KMS-11 (cell line): ENCODE data around the gene NAV2.

ENCODE experiments used
- H2AFZ ChIP-seq: fragments of 200-600 bp; sonication (generic); 2 replicates; pipeline ENCODE4 v1.6.1; 2016; ENCODE audit warnings: antibody characterized with exemption, mixed run types, low read depth
- H3K27ac ChIP-seq: fragments of 200-600 bp; sonication (generic); 2 replicates; pipeline ENCODE4 v1.6.1; 2016; ENCODE audit warnings: mild to moderate bottlenecking, mixed run types
- H3K27me3 ChIP-seq: fragments of 200-600 bp; sonication (generic); 2 replicates; pipeline ENCODE4 v1.6.1; 2017; ENCODE audit warnings: mild to moderate bottlenecking, low read depth, mixed run types, moderate library complexity; ENCODE audit not compliant: insufficient read depth
- H3K36me3 ChIP-seq: fragments of 200-600 bp; sonication (generic); 2 replicates; pipeline ENCODE4 v1.6.1; 2017; ENCODE audit warnings: mild to moderate bottlenecking, mixed run types; ENCODE audit not compliant: insufficient read depth
- H3K4me1 ChIP-seq: fragments of 200-600 bp; sonication (generic); 2 replicates; pipeline ENCODE4 v1.6.1; 2016; ENCODE audit warnings: mild to moderate bottlenecking, low read depth, mixed run types; ENCODE audit not compliant: poor library complexity, severe bottlenecking
- H3K4me2 ChIP-seq: fragments of 200-600 bp; sonication (generic); 2 replicates; pipeline ENCODE4 v1.7.0; 2016; ENCODE audit warnings: mild to moderate bottlenecking, mixed run types
- H3K4me3 ChIP-seq: fragments of 200-600 bp; sonication (generic); IDR thresholded peaks from 2 replicates; pipeline ENCODE4 v1.6.1; 2017; ENCODE audit warnings: low read depth, low read length, mixed read lengths; ENCODE audit not compliant: insufficient read depth
- H3K79me2 ChIP-seq: fragments of 200-600 bp; sonication (generic); 2 replicates; pipeline ENCODE4 v1.6.1; 2016; ENCODE audit warnings: low read depth, mixed run types; ENCODE audit not compliant: insufficient read depth
- H3K9ac ChIP-seq: fragments of 200-600 bp; sonication (generic); 2 replicates; pipeline ENCODE4 v1.6.1; 2016; ENCODE audit warnings: mild to moderate bottlenecking, mixed run types
- H4K20me1 ChIP-seq: fragments of 200-600 bp; sonication (generic); 2 replicates; pipeline ENCODE4 v1.6.1; 2016; ENCODE audit warnings: mild to moderate bottlenecking, mixed run types; ENCODE audit not compliant: insufficient read depth
- CTCF ChIP-seq: fragments of 200-600 bp; sonication (generic); conservative IDR thresholded peaks from 2 replicates; pipeline ENCODE4 v1.6.1; 2017; ENCODE audit warnings: low read depth, mild to moderate bottlenecking, antibody characterized with exemption, low read length, moderate library complexity, mixed read lengths

The NAV2 gene

GRCh38 chr11:19871531-19871930, 158.9 kb downstream of the NAV2 start:
- Histone ChIP-seq H2AFZ (no peak overlapping the region), H3K27me3 (no peaks in the 10 kb centered on the region), H3K4me3 (no peak overlapping the region), H3K4me2 (no peak overlapping the region), H3K79me2 (no peaks in the 10 kb centered on the region), H3K4me1 (no peaks in the 10 kb centered on the region), H3K27ac (no peak overlapping the region), H4K20me1 (no peaks in the 10 kb centered on the region), H3K9ac (no peak overlapping the region), H3K36me3 (no peaks in the 10 kb centered on the region)
- TF ChIP-seq CTCF, result no peak

- no peak overlapping the region for H3K4me2 ChIP-seq
- no peak for TF ChIP-seq CTCF
- no peaks in the 10 kb centered on the region for H3K27me3 ChIP-seq
Measured at GRCh38 chr11:19872512-19873145, 160.0 kb downstream of the NAV2 start.

GRCh38 chr11:19873730-19874129, 161.1 kb downstream of the NAV2 start:
- Histone ChIP-seq H3K9ac (no peak overlapping the region), H3K4me1 (no peaks in the 10 kb centered on the region)

More at GRCh38 chr11:19872512-19873145, 160.0 kb downstream of the NAV2 start:
- no peaks in the 10 kb centered on the region for H3K36me3 ChIP-seq
- no peak overlapping the region for H3K4me3 ChIP-seq
- H3K79me2 ChIP-seq, result no peaks in the 10 kb centered on the region
- H4K20me1 ChIP-seq, result no peaks in the 10 kb centered on the region
- no peak overlapping the region for H2AFZ ChIP-seq
- H3K9ac ChIP-seq, result no peak overlapping the region
- H3K4me1 ChIP-seq, result no peaks in the 10 kb centered on the region
- H3K27ac ChIP-seq, result no peak overlapping the region

GRCh38 chr11:19874266-19874665, 161.6 kb downstream of the NAV2 start:
- no peak overlapping the region for H2AFZ ChIP-seq
- no peak overlapping the region for H3K4me2 ChIP-seq
- no peaks in the 10 kb centered on the region for H3K27me3 ChIP-seq
- H3K79me2 ChIP-seq, result no peaks in the 10 kb centered on the region
- no peaks in the 10 kb centered on the region for H3K36me3 ChIP-seq
- no peaks in the 10 kb centered on the region for H3K4me1 ChIP-seq
- H4K20me1 ChIP-seq, result no peaks in the 10 kb centered on the region
- TF ChIP-seq CTCF, result no peak
- H3K4me3 ChIP-seq, result no peak overlapping the region
- no peak overlapping the region for H3K9ac ChIP-seq
- no peak overlapping the region for H3K27ac ChIP-seq

More at GRCh38 chr11:19873730-19874129, 161.1 kb downstream of the NAV2 start:
- Histone ChIP-seq H3K79me2 (no peaks in the 10 kb centered on the region), H3K27ac (no peak overlapping the region), H3K27me3 (no peaks in the 10 kb centered on the region), H3K4me3 (no peak overlapping the region), H3K36me3 (no peaks in the 10 kb centered on the region), H4K20me1 (no peaks in the 10 kb centered on the region), H2AFZ (no peak overlapping the region), H3K4me2 (no peak overlapping the region)
- TF ChIP-seq CTCF, result no peak
